ENCODE results near the gene TPPP2. TPM values are rescaled to one million over a fixed set of nuclear protein-coding genes. Genes with fewer than 3 reads are reported as not detected.

Gene TPPP2
- total and polyA plus RNA-seq, 12 donors: 0.22 to 1.1 (median 0.62) TPM; not detected in 6

GRCh38 chr14:21048638-21049037 is 18.6 kb downstream of the TPPP2 start:
- intact Hi-C loops (cut with DNase I): no loop called here
- DNase-seq: peak in 5 of 7 donors; percentile 47 to 81 (median 71)
- WGBS, 4 donors: 22 to 43% (median 27%) methylated on average over 2 of the region's 2 CpGs

DNA sequence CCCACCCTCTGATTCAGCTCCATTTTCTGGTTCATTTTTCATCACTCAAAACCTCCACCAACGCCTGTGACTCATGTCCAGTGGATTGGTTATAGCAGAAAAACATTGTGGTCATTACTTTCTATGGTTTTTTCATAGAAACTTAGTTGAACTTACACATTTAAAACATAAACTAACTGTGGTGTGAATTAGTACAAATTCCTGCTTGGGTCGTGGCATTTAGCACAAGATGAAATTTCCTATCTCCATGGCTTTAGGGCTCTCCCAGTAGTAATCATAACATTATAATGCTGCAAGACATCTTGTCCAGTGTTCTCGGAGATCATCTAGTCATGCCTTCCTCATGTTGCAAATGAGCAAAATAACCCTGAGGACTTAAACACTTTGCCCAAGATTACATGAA is 19.3 kb downstream of the TPPP2 start:
- intact Hi-C loops (cut with DNase I): no loop called here
- 53 to 60% (median 56%) methylated on average over 3 of the region's 3 CpGs for WGBS, 4 donors

More at GRCh38 chr14:21048638-21049037, 18.6 kb downstream of the TPPP2 start:
- H3K4me1 ChIP-seq (replicated peaks in 1 of 2): peaks cover 28 to 41% of the 10 kb centered on the region in 2 donors
- TF ChIP-seq CTCF (IDR thresholded peaks at IDR 0.05) (no peak), POLR2A (IDR thresholded peaks at IDR 0.05) (no peak)
- no peaks in the 10 kb centered on the region for H3K9me3 ChIP-seq (replicated peaks in 1 of 3)
- no peak overlapping the region for H3K4me3 ChIP-seq
- no peaks in the 10 kb centered on the region for H3K27me3 ChIP-seq
- no peaks in the 10 kb centered on the region for H3K36me3 ChIP-seq (replicated peaks in 1 of 2)
- peak overlapping the region in 4 of 5 donors; percentile 1 to 81 (median 64) for H3K27ac ChIP-seq

DNA sequence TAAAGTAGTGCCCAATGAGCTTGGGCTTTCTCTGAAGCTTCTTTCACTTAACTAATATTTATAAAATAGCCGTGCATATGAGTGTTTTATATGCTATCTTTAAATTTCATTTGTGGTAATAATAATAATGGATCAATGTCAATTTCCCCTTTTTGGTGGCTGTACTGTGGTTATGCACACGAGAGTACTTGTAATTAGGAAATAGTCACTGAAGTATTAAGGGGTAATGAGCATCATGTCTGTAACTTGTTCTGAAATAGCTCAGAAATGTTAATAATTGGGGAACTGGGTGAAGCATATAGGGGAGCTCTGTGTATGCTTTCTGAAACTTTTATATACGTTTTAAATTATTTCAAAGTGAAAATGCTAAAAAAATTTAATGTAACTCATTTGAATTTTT is 20.6 kb downstream of the TPPP2 start:
- H3K27me3 ChIP-seq: no peaks in the 10 kb centered on the region
- H3K4me1 ChIP-seq (replicated peaks in 1 of 2): peaks cover 21 to 37% of the 10 kb centered on the region in 2 donors
- H3K27ac ChIP-seq: no peak overlapping the region
- no peak overlapping the region for H3K4me3 ChIP-seq
- H3K9me3 ChIP-seq (replicated peaks in 1 of 3): no peaks in the 10 kb centered on the region
- DNase-seq: no peak
- TF ChIP-seq CTCF (IDR thresholded peaks at IDR 0.05): no peak
- no peak for TF ChIP-seq POLR2A (IDR thresholded peaks at IDR 0.05)
- intact Hi-C loops (cut with DNase I): no loop called here
- WGBS, 4 donors: 72 to 79% (median 75%) methylated on average over 3 of the region's 3 CpGs
- no peaks in the 10 kb centered on the region for H3K36me3 ChIP-seq (replicated peaks in 1 of 2)

More for the DNA sequence above, 19.3 kb downstream of the TPPP2 start:
- Histone ChIP-seq H3K4me1 (replicated peaks in 1 of 2) (peaks cover 22 to 39% of the 10 kb centered on the region in 2 donors), H3K36me3 (replicated peaks in 1 of 2) (no peaks in the 10 kb centered on the region), H3K9me3 (replicated peaks in 1 of 3) (no peaks in the 10 kb centered on the region), H3K27me3 (no peaks in the 10 kb centered on the region), H3K27ac (peak overlapping the region in 4 of 5 donors; percentile 14 to 81 (median 64)), H3K4me3 (no peak overlapping the region)
- DNase-seq: no peak
- TF ChIP-seq CTCF (IDR thresholded peaks at IDR 0.05): no peak
- no peak for TF ChIP-seq POLR2A (IDR thresholded peaks at IDR 0.05)

DNA sequence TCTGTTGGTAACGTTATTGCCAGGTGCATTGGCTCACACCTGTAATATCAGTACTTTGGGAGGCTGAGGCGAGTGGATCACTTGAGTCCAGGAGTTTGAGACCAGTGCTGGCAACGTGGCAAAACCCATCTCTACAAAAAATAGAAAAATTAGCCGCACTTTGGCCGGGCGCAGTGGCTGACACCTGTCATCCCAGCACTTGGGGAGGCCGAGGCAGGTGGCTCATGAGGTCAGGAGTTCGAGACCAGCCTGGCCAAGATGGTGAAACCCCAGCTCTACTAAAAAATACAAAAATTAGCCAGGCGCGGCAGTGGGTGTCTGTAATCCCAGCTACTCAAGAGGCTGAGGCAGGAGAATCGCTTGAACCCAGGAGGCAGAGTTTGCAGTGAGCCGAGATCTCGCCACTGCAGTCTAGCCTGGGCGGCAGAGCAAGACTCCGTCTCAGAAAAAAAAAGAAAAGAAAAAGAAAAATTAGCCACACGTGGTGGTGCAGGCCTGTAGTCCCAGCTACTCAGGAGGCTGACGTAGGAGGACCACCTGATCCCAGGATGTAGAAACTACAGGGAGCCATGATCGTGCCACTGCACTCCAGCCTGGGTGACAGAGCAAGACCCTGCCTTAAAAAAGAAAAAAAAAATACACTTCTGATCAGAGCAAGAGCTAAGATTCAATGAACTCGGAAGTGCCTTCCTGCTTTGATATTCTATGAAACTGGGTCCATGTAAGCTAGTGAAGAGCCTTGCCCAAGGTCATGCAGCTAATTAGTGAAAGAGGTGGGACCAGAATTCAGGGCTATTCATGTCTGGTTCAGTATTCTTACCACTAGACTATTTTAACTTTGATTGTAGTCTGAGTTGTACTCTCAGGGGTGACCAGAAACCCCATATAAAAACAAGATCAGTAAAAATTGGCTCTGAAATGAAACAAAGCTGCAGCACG is 23.4 kb downstream of the TPPP2 start:
- Histone ChIP-seq H3K27me3 (no peaks in the 10 kb centered on the region), H3K4me1 (replicated peaks in 1 of 2) (peaks cover 11 to 21% of the 10 kb centered on the region in 2 donors), H3K36me3 (replicated peaks in 1 of 2) (no peaks in the 10 kb centered on the region), H3K9me3 (replicated peaks in 1 of 3) (no peaks in the 10 kb centered on the region), H3K4me3 (no peak overlapping the region), H3K27ac (no peak overlapping the region)
- TF ChIP-seq CTCF (IDR thresholded peaks at IDR 0.05): no peak
- TF ChIP-seq POLR2A (IDR thresholded peaks at IDR 0.05): no peak
- DNase-seq: no peak
- WGBS, 4 donors: 89 to 91% (median 89%) methylated on average over 20 of the region's 20 CpGs
- intact Hi-C loops (cut with DNase I): no loop called here

All from adrenal gland (tissue), 12 donors.